K562 (cell line): ENCODE measurements around the gene NINL. TPM values are rescaled to one million over a fixed set of nuclear protein-coding genes. Genes with fewer than 3 reads are reported as not detected.

Source experiments
- ATAC-seq: fragments of 200-7000 bp; cut with Tn5 transposase; 3 replicates; pipeline ENCODE4 v1.9.1; 2020; ENCODE audit warnings: moderate library complexity
- BruUV-seq: library from RNA; stranded (reverse); fragments of 400-500 nt; replicated peaks from 2 replicates; lab custom pipeline; 2021; lab: Mats Ljungman, UMichigan
- CTCF ChIA-PET: fragments of 300-600 bp; formaldehyde crosslinking; extraction: SDS; loops from one replicate; lab custom pipeline; 2021; ENCODE audit warnings: low intra/inter-chr PET ratio; lab: Yijun Ruan, JAX
- POLR2A ChIA-PET: fragments of 300-600, 350-650 bp; sonication (Branson Sonifier 250); formaldehyde crosslinking; extraction: SDS; loops from one replicate; lab custom pipeline; 2021; ENCODE audit warnings: antibody characterized with exemption, inconsistent platforms; lab: Yijun Ruan, JAX
- DNase-seq, 4 experiments: peaks; one replicate each; pipeline versions ENCODE4 v3.0.0 to v3.0.0-alpha.2; 2011 to 2018; ENCODE audit warnings: low spot score in 3 of 4, mixed read lengths in 3 of 4; ENCODE audit errors: extremely low read depth in 1 of 4
- FAIRE-seq: peaks from 2 replicates; lab custom pipeline; 2011; peaks lifted over from hg19 to GRCh38; lab: Jason Lieb, UNC
- H2AFZ ChIP-seq: 2 replicates; pipeline ENCODE4 v1.6.0; 2011; ENCODE audit warnings: low read depth, low read length, control low read depth, inconsistent platforms
- H3K27ac ChIP-seq: fragments of 200-600 bp; 3 replicates; pipeline ENCODE4 v1.8.0; 2011; ENCODE audit warnings: low read depth, mild to moderate bottlenecking, control low read depth, inconsistent platforms, low read length, moderate library complexity, mixed read lengths; ENCODE audit errors: extremely low read depth
- H3K27me3 ChIP-seq, 2 experiments: fragments of 300-600 bp in 1 of 2; 2 replicates in 1 of 2; 3 replicates in 1 of 2; pipeline versions ENCODE4 v1.6.0 to v1.8.0; 2011; ENCODE audit warnings: inconsistent platforms in 2 of 2, low read length in 2 of 2, mild to moderate bottlenecking in 1 of 2, mixed read lengths in 1 of 2, moderate library complexity in 1 of 2; ENCODE audit not compliant: control insufficient read depth in 2 of 2, insufficient read depth in 2 of 2
- H3K36me3 ChIP-seq: fragments of 300-600 bp; 3 replicates; pipeline ENCODE4 v1.8.0; 2011; ENCODE audit warnings: mild to moderate bottlenecking, low read length, inconsistent platforms; ENCODE audit not compliant: control insufficient read depth, insufficient read depth
- H3K4me1 ChIP-seq, 2 experiments: fragments of 200-600 bp in 1 of 2; replicated peaks in 1 of 2; 2 replicates in 1 of 2; 3 replicates in 1 of 2; pipeline versions ENCODE4 v1.5.1 to v1.8.0; 2011; ENCODE audit warnings: inconsistent platforms in 2 of 2, low read length in 2 of 2, mild to moderate bottlenecking in 1 of 2, mixed read lengths in 1 of 2, moderate library complexity in 1 of 2; ENCODE audit not compliant: control insufficient read depth in 2 of 2, insufficient read depth in 2 of 2
- H3K4me2 ChIP-seq: 2 replicates; pipeline ENCODE4 v1.6.1; 2011; ENCODE audit warnings: low read length, control low read depth, inconsistent platforms, mixed read lengths; ENCODE audit not compliant: insufficient read depth
- H3K4me3 ChIP-seq: fragments of 200-600 bp; sonication (generic), shearing (Covaris generic); 2 replicates; pipeline ENCODE4 v1.5.1; 2016; ENCODE audit warnings: control low read depth, inconsistent platforms
- H3K79me2 ChIP-seq: fragments of 200-600 bp; 3 replicates; pipeline ENCODE4 v1.8.0; 2011; ENCODE audit warnings: low read length, inconsistent platforms; ENCODE audit not compliant: control insufficient read depth, insufficient read depth
- H3K9ac ChIP-seq, 2 experiments: 2 replicates each; pipeline versions ENCODE4 v1.6.0 to v1.6.1; 2011; ENCODE audit warnings: low read depth in 2 of 2, low read length in 2 of 2, control low read depth in 1 of 2, inconsistent platforms in 1 of 2, mild to moderate bottlenecking in 1 of 2, mixed read lengths in 1 of 2; ENCODE audit not compliant: insufficient read depth in 1 of 2
- H3K9me1 ChIP-seq: one replicate; pipeline ENCODE4 v1.6.0; 2011; ENCODE audit warnings: inconsistent platforms, mild to moderate bottlenecking, low read length, moderate library complexity; ENCODE audit not compliant: control insufficient read depth, insufficient read depth
- H3K9me3 ChIP-seq: replicated peaks from 2 replicates; pipeline ENCODE4 v1.5.1; 2011; ENCODE audit warnings: low read depth, low read length, inconsistent platforms; ENCODE audit not compliant: control insufficient read depth, insufficient read depth
- H4K20me1 ChIP-seq: replicated peaks from 2 replicates; pipeline ENCODE4 v1.6.1; 2011; ENCODE audit warnings: low read length, inconsistent platforms, mixed read lengths; ENCODE audit not compliant: control insufficient read depth, insufficient read depth
- ATF6 ChIP-seq: sonication (generic); formaldehyde crosslinking; IDR thresholded peaks from 2 replicates; pipeline ENCODE4 v1.4.0; 2020; ENCODE audit warnings: mild to moderate bottlenecking, missing genetic modification reagents
- EWSR1 ChIP-seq: fragments of 450-650 bp; IDR thresholded peaks from 2 replicates; pipeline ENCODE4 v1.6.1; 2018; ENCODE audit warnings: borderline replicate concordance, mild to moderate bottlenecking, low read depth, moderate library complexity; ENCODE audit not compliant: partially characterized antibody
- GTF2B ChIP-seq: IDR thresholded peaks from 2 replicates; pipeline ENCODE4 v1.6.1; 2011; ENCODE audit not compliant: insufficient read length; ENCODE audit errors: extremely low read depth
- HOMEZ ChIP-seq: fragments of 250-450 bp; sonication (Bioruptor Pico); IDR thresholded peaks from 2 replicates; pipeline ENCODE4 v1.4.0; 2020; ENCODE audit warnings: mild to moderate bottlenecking, moderate library complexity
- MXD1 ChIP-seq: fragments of 250-450 bp; sonication (Bioruptor Pico); IDR thresholded peaks from 2 replicates; pipeline ENCODE4 v1.8.0; 2021; ENCODE audit warnings: borderline replicate concordance, mild to moderate bottlenecking, moderate library complexity; ENCODE audit not compliant: poor library complexity, severe bottlenecking
- NR0B1 ChIP-seq: fragments of 450-650 bp; IDR thresholded peaks from one replicate; pipeline ENCODE4 v1.6.1; 2018; ENCODE audit warnings: mild to moderate bottlenecking, moderate library complexity; ENCODE audit not compliant: partially characterized antibody
- POLR2AphosphoS2 ChIP-seq: IDR thresholded peaks from 2 replicates; pipeline ENCODE4 v1.6.1; 2012; ENCODE audit warnings: low read length, improper control_type of control experiment
- RBBP5 ChIP-seq: fragments of 200-600 bp; sonication (generic); IDR thresholded peaks from 2 replicates; pipeline ENCODE4 v1.6.1; 2012; ENCODE audit warnings: borderline replicate concordance, mild to moderate bottlenecking, low read length, control low read depth, inconsistent platforms; ENCODE audit not compliant: insufficient read depth, poor library complexity, severe bottlenecking
- THAP12 ChIP-seq: fragments of 250-450 bp; sonication (Bioruptor Pico); IDR thresholded peaks from 2 replicates; pipeline ENCODE4 v1.9.0; 2021; ENCODE audit warnings: mild to moderate bottlenecking, inconsistent platforms
- ZNF384 ChIP-seq: IDR thresholded peaks from 2 replicates; pipeline ENCODE4 v1.6.1; 2012; ENCODE audit warnings: low read depth, low read length, improper control_type of control experiment
- ZNF695 ChIP-seq: fragments of 450-650 bp; formaldehyde crosslinking; IDR thresholded peaks from 2 replicates; pipeline ENCODE4 v1.4.0; 2020; ENCODE audit warnings: mild to moderate bottlenecking, moderate library complexity
- WGBS: fragments of 100-300 bp; shearing (Covaris generic); methylation state at CpG from one replicate; pipeline ENCODE4 v1.1.6; 2016; ENCODE audit warnings: low coverage, mixed read lengths; ENCODE audit not compliant: insufficient coverage; ENCODE audit errors: missing lambda C conversion rate; 5-methylcytosine and 5-hydroxymethylcytosine counted together
- in situ Hi-C: fragments of 300-500 bp; cut with MboI; formaldehyde crosslinking; loops from 4 replicates; pipeline ENCODE4 v1.15.0; 2018; ENCODE audit warnings: inconsistent platforms, mixed read lengths
- intact Hi-C: fragments of 100-400 bp; cut with micrococcal nuclease; formaldehyde crosslinking; loops from 2 replicates; pipeline ENCODE4 v1.14.2; 2022
- polyA plus RNA-seq, 8 experiments: library from polyadenylated mRNA; depleted of rRNA in 4 of 8; stranded (reverse) in 5 of 8; unstranded in 3 of 8; fragments of >200 nt; fragmentation: Nextera tagmentation in 2 of 8; fragmentation: Illumina TruSeq in 1 of 8; extraction: Ambion mirVana in 2 of 8; extraction: Trizol in 1 of 8; gene quantifications; 2 replicates each; pipeline versions ENCODE4 v1.2.1 to v1.2.3, GENCODE V29; 2011 to 2014; ENCODE audit warnings: inconsistent platforms in 1 of 8, missing spikeins in 1 of 8
- total RNA-seq, 7 experiments: library from RNA; depleted of rRNA in 6 of 7; stranded (reverse); fragments of >200 nt in 6 of 7; fragmentation: Illumina TruSeq in 2 of 7; extraction: Trizol in 2 of 7; gene quantifications; 2 replicates each; pipeline versions ENCODE4 v1.2.1 to v1.2.3, GENCODE V29; 2011 to 2021; ENCODE audit warnings: low replicate concordance in 1 of 7

NINL gene
- total and polyA plus RNA-seq, 9 of the 15 experiments (the other 6 are each of a cell fraction or from before 2014, with no cell fraction given), result 0.03 to 0.22 (median 0.05) TPM; not detected in 5

GRCh38 chr20:25452333-25452732, 133.0 kb downstream of the NINL start (continued):
- TF ChIP-seq NR0B1 (no peak), MXD1 (CRISPR knock-in tag) (no peak), RBBP5 (no peak), ZNF695 (CRISPR knock-in tag) (no peak)

GRCh38 chr20:25447671-25448070, 137.7 kb downstream of the NINL start:
- H2AFZ ChIP-seq, result no peak overlapping the region
- no peak overlapping the region for H3K4me3 ChIP-seq
- FAIRE-seq, result no peak
- WGBS, result 89% methylated on average over 6 of the region's 6 CpGs
- no peaks in the 10 kb centered on the region for H3K79me2 ChIP-seq
- H4K20me1 ChIP-seq, result no peaks in the 10 kb centered on the region
- ATAC-seq, result no peak
- intact Hi-C loops, result no loop called here
- ChIA-PET CTCF (no interaction called here), POLR2A (interaction anchor here (0.6 kb wide), 1 partner anchor 131 kb away, joined by 3 read pairs; no protein-coding TSS in a partner anchor)
- H3K27ac ChIP-seq, result no peak overlapping the region
- in situ Hi-C loops, result no loop called here
- no peak for DNase-seq
- no peaks in the 10 kb centered on the region for H3K4me1 ChIP-seq
- TF ChIP-seq EWSR1 (no peak), HOMEZ (CRISPR knock-in tag) (no peak), GTF2B (no peak), ATF6 (CRISPR knock-in tag) (no peak), THAP12 (CRISPR knock-in tag) (no peak), ZNF384 (no peak), POLR2AphosphoS2 (no peak)
- no peaks in the 10 kb centered on the region for H3K9me3 ChIP-seq
- no peak overlapping the region for H3K9ac ChIP-seq
- H3K4me2 ChIP-seq, result no peak overlapping the region
- no peaks in the 10 kb centered on the region for H3K27me3 ChIP-seq
- H3K9me1 ChIP-seq, result no peaks in the 10 kb centered on the region
- no TSS peak for BruUV-seq
- peaks cover 31% of the 10 kb centered on the region; the same call in 2 of the 3 replicates for H3K36me3 ChIP-seq
